ENCODE data around the gene SORBS1. TPM values are rescaled to one million over a fixed set of nuclear protein-coding genes. Genes with fewer than 3 reads are reported as not detected.

The SORBS1 gene
- polyA plus RNA-seq, 1 experiment, result 0.40 TPM

- no peaks in the 10 kb centered on the region for H3K9me3 ChIP-seq (ENCODE audit: control insufficient read depth, insufficient read depth, low read length)
- TF ChIP-seq CTCF (IDR thresholded peaks at IDR 0.05; ENCODE audit: low read depth, low read length), result no peak
- ChIA-PET CTCF (no interaction called here), POLR2A (no interaction called here)
- H3K4me3 ChIP-seq (ENCODE audit: low read depth, low read length), result no peak overlapping the region
- no peak overlapping the region for H3K27ac ChIP-seq (ENCODE audit: low read depth, low read length)
- no peaks in the 10 kb centered on the region for H3K27me3 ChIP-seq (ENCODE audit: control insufficient read depth, insufficient read depth, low read length)
- DNase-seq (ENCODE audit: low read depth, low spot score), result no peak
Measured at GRCh38 chr10:95503001-95503400, 58.2 kb downstream of the SORBS1 start.

GRCh38 chr10:95502377-95502776 lies 58.8 kb downstream of the SORBS1 start:
- DNase-seq (ENCODE audit: low read depth, low spot score), result no peak
- no peak for TF ChIP-seq CTCF (IDR thresholded peaks at IDR 0.05; ENCODE audit: low read depth, low read length)
- Histone ChIP-seq H3K27me3 (ENCODE audit: control insufficient read depth, insufficient read depth, low read length) (no peaks in the 10 kb centered on the region), H3K4me3 (ENCODE audit: low read depth, low read length) (no peak overlapping the region), H3K9me3 (ENCODE audit: control insufficient read depth, insufficient read depth, low read length) (no peaks in the 10 kb centered on the region), H3K27ac (ENCODE audit: low read depth, low read length) (no peak overlapping the region)
- ChIA-PET POLR2A (no interaction called here), CTCF (no interaction called here)

DNA sequence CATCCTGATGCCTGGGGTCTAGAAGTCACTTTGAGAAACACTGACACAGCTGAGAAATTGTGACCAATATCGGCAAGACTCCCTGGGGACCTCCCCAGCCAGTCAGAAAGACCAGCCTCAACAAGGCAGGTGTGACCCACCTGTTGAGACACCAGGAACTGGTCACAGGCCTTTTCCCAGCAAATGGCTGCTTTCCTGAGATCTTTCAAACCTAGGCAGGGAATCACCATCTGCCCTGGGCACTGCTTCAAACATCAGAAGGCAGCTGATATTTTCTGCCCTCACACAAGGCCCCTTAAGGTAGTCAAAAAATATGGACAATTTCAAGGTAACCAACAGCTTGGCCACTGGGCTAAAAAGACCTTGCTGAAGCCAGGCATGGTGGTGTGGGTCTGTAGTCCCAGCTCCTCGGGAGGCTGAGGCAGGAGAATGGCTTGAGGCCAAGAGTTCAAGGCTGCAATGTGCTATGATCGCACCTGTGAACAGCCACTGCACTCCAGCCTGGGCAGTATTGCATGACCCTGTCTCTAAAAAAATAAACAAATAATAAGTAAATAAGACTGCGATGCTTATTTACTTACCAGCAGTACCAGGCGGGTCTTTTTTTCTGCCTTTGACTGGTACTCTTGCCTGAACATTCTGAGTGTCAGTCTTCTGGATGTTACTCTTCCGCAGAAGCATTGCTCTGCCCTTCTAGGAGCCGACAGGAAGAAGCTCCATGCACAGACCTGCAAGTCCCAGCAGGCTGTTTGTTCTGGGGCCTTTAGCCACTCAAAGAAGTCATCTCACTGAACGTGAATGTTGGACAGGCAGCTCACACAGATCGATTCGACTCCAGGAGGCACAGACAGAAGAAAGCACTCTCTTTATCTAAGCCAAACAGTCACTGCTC lies 59.7 kb downstream of the SORBS1 start:
- TF ChIP-seq CTCF (IDR thresholded peaks at IDR 0.05; ENCODE audit: low read depth, low read length), result no peak
- H3K27me3 ChIP-seq (ENCODE audit: control insufficient read depth, insufficient read depth, low read length), result no peaks in the 10 kb centered on the region
- ChIA-PET POLR2A (no interaction called here), CTCF (no interaction called here)
- DNase-seq (ENCODE audit: low read depth, low spot score), result no peak
- no peak overlapping the region for H3K4me3 ChIP-seq (ENCODE audit: low read depth, low read length)
- no peak overlapping the region for H3K27ac ChIP-seq (ENCODE audit: low read depth, low read length)
- H3K9me3 ChIP-seq (ENCODE audit: control insufficient read depth, insufficient read depth, low read length), result no peaks in the 10 kb centered on the region

GRCh38 chr10:95500649-95501048 lies 60.5 kb downstream of the SORBS1 start:
- TF ChIP-seq CTCF (IDR thresholded peaks at IDR 0.05; ENCODE audit: low read depth, low read length), result no peak
- H3K9me3 ChIP-seq (ENCODE audit: control insufficient read depth, insufficient read depth, low read length), result no peaks in the 10 kb centered on the region
- CTCF ChIA-PET, result interaction anchor here (0.5 kb wide), 1 partner anchor 779 kb away, joined by 3 read pairs; no protein-coding TSS in a partner anchor

GRCh38 chr10:95500097-95500496 lies 61.1 kb downstream of the SORBS1 start:
- DNase-seq (ENCODE audit: low read depth, low spot score), result no peak
- H3K27ac ChIP-seq (ENCODE audit: low read depth, low read length), result no peak overlapping the region
- CTCF ChIA-PET, result interaction anchor here (0.5 kb wide), 1 partner anchor 780 kb away, joined by 3 read pairs; no protein-coding TSS in a partner anchor
- no peak for TF ChIP-seq CTCF (IDR thresholded peaks at IDR 0.05; ENCODE audit: low read depth, low read length)
- no peak overlapping the region for H3K4me3 ChIP-seq (ENCODE audit: low read depth, low read length)
- H3K27me3 ChIP-seq (ENCODE audit: control insufficient read depth, insufficient read depth, low read length), result no peaks in the 10 kb centered on the region
- H3K9me3 ChIP-seq (ENCODE audit: control insufficient read depth, insufficient read depth, low read length), result no peaks in the 10 kb centered on the region
- POLR2A ChIA-PET, result no interaction called here

More at GRCh38 chr10:95500649-95501048, 60.5 kb downstream of the SORBS1 start:
- no peak for DNase-seq (ENCODE audit: low read depth, low spot score)
- POLR2A ChIA-PET, result no interaction called here
- H3K27me3 ChIP-seq (ENCODE audit: control insufficient read depth, insufficient read depth, low read length), result no peaks in the 10 kb centered on the region
- H3K4me3 ChIP-seq (ENCODE audit: low read depth, low read length), result no peak overlapping the region
- no peak overlapping the region for H3K27ac ChIP-seq (ENCODE audit: low read depth, low read length)
